Muscle of arm (tissue), 14 donors: ENCODE data around the gene OR2K2. TPM values are rescaled to one million over a fixed set of nuclear protein-coding genes. Genes with fewer than 3 reads are reported as not detected.
"Not testable (repeated sequence)": the region's sequence is repeated elsewhere in the genome, so short reads cannot be mapped to it uniquely, and the experiment has no call there.

ENCODE experiments used
- DNase-seq: peaks from one replicate; pipeline ENCODE4 v3.0.0-alpha.2; 2013
- long read RNA-seq, 11 donors: transcript quantifications; one replicate each; lab custom pipeline, GENCODE V29; 2026
- polyA plus RNA-seq, 12 donors: library from polyadenylated mRNA; unstranded; fragments of 120-200 nt; gene quantifications; one replicate each; pipeline ENCODE4 v1.2.1, GENCODE V29; 2013; ENCODE audit not compliant: insufficient read length in 12 of 12

The OR2K2 gene, protein sequence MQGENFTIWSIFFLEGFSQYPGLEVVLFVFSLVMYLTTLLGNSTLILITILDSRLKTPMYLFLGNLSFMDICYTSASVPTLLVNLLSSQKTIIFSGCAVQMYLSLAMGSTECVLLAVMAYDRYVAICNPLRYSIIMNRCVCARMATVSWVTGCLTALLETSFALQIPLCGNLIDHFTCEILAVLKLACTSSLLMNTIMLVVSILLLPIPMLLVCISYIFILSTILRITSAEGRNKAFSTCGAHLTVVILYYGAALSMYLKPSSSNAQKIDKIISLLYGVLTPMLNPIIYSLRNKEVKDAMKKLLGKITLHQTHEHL
- polyA plus RNA-seq: not detected
- long read RNA-seq, donor 1: 0 reads
- long read RNA-seq, donor 2: 0 reads
- long read RNA-seq, donor 3: 0 reads
- long read RNA-seq, donor 4: 0 reads
- long read RNA-seq, donor 5: 0 reads
- long read RNA-seq, donor 6: 0 reads
- long read RNA-seq, donor 7: 0 reads
- long read RNA-seq, donor 8: 0 reads
- long read RNA-seq, donor 9: 0 reads
- long read RNA-seq, donor 10: 0 reads
- long read RNA-seq, donor 11: 0 reads

DNA sequence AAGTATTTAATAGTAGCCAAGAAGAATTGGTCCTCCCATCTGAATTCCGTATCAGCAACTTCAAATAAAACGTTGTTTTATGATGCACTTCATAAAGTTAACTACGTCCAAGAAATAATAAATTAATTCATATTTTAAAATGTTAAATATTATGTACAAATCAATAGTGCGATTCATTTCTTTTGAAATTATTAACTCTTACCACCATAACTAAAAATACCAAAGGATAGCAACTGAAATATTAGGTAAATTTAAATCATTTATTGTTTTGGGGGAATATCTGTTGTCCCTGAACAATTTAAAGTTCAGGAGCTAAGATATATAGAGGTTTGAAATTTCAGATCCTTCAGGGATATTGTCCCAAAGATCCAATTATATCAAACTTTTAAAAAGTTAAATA lies at the start of gene OR2K2:
Gene OR2K2, minus strand, starts transcription at position 101 of the 400 bp plus-strand sequence. CDS start 1,791 bp downstream, outside the sequence.
- DNase-seq: no peak

DNA sequence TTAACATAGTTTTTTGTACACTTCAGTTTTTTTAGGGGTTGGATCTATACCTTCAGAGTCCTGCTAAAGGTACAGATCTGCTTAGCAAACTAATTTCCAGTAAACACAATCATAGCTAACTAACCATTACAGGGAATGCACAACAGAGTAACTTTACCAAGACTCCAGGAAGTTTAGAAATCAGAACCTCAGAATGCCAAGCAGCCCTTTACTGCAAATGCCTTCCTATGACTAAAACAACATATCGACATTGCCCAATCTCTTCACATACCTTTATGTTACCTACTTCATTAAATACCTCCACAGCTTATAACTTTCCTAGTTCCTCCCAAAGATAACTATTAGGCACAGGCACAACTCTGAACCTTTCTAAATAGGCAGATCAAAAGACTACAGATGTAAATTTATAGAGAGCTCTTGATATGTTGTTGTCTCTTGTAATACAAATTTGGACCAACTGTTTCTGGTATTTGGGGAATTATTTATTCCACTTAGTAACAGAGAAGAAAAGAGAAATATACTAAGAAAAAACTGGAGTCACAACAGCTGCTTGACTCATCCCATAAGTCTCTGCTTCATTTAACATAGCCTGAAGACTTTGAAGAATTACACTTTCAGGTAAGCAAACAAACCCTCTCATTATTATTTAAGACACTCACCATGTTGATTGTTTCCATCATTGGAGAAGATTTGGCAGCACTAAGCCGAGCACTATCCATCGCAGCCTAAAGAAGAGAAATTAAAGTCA lies 46.0 kb upstream of the OR2K2 start:
- no peak for DNase-seq

DNA sequence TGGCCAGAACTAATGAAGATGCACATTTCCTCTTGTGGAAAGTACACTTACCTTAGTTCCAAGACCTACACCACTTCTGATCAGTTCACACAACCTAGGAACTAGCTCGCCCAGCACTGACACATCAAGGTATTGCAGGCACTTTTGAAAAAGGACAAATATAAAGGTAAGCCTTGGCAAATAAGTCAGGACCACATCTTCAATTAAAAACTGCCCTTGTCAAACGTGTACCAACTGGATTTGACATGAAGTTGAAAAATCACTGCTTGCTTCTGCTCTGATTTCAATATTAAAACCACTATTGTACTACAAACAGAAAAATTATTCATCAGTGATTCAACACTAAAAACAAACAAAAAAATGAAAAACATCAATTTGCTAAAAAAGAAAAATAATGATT lies 45.0 kb upstream of the OR2K2 start:
- no peak for DNase-seq

DNA sequence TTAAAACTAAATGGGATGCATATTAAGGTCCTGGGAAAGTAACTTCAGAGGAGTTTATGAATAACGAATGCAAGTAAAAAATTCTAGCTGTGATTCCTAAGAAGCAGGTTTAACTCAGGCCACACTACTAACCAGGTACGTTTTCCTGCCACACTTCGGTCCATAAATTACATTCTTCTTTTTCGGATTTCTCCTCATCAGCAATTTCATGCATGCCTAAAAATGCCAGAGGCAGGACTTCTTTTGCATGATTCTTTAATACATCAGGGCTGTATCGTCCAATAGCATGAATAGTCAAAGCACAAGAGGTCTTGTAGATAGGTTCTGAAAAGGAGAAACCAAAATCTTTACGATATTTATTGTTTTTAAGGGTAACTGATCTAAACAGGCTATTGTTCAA lies 42.3 kb upstream of the OR2K2 start:
- no peak for DNase-seq

DNA sequence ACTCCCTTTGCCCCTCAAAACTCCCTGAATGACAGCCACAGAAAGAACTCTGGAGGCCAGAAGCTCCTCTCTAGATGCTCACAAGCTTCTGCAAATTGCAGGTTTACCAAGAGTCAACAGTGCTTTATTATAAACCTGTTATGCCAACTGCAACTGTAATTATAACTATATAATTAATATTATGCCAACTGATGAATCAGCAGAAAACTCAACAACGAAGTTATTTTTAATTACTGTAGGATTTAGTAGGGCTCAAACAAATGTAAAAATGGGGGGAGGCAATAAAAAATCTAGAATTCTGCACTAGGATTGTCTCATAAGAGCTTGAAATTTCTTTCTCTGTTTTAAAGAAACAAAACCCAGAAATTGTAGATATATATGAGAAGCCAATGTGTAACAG lies 37.0 kb upstream of the OR2K2 start:
- no peak for DNase-seq

DNA sequence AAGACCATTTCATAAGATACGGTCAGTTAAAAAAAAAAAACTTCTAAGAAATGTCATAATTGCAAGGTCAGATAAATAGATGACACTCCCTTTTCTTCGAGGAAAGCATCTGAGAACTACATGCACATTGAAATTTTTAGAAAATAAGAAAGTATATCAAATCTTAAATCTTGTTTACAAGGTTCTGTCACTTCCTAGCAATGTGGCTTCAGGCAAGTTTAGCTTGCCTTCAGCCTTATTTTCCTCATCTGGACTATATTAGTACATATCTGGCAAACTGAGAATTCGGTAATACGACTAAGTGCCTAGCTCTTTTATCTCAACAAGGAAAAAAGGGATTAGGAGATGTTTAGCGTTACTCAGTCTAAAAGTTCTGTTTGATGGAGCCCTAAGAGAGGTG lies 32.5 kb upstream of the OR2K2 start:
- no peak for DNase-seq

DNA sequence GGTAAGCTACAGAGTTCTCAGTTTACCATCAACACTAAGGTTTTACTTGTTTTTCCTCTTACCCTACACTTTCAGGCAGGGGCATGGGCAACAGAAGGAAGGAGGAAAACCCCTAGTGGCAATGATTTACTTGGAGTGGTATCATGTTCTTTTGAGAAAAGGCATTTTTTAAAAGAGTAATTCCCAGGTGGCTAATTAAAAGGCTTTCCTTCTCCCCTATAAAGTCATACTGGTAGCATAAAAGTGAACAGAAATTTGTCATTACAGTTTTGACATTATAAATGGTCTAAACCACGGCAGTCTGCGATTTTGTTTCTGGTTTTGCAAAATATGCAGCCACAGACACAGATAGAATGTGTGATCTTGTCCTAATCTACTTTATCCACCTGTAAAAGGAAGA lies 30.9 kb upstream of the OR2K2 start:
- no peak for DNase-seq

DNA sequence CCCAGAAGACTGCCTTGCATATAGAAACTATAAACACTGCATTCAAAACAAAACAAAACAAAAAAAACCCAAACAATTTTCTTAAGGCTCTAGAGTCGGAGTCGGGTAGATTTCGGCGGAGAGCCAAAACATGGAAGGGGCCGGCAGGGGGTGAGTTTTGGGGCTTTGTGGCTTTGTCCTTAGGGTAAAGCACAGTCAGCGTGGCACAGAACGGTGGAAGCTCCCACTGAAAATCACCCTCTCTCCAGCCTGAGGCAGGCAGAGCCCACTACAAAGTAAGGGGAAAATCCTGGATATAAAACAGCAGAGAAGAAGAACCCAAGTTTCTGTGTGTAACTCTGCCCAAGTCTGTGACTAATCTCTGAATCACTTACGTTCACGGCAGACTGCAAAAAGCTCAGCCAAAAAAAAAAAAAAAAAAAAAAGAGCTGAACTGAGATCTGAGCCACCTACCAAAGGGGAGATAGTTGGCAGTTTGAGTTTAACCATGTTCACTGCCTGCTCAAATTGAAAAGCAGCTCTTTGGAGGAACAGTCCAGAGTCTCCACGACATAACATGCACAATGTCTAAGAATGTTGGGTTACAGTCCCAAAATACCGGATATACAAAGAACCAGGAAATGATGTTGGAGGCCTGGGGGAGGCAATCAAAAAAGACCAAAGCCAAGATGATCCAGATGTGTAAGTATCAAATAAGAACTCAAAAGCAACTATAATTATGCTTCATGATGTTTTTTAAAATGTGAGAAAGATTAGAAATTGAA lies 26.6 kb upstream of the OR2K2 start:
- peak; percentile 26 for DNase-seq

DNA sequence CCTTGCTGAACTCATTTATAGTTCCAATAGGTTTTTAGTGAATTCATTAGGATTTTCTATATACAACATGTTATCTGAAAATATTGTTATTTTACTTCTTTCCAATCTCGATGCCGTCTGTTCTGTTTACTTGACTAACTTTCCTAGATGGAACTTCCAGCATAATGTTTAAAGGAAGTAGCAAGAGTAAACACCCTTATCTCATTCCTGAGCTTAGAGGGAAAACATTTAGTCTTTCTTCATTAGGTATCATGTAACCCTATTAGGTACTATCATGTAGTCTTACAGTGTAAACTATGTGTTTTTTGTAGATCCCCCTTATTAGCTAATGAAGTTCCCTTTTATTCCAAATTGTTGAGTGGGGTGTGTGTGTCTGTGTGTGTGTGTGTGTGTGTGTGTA lies 22.5 kb upstream of the OR2K2 start:
- DNase-seq: no peak

DNA sequence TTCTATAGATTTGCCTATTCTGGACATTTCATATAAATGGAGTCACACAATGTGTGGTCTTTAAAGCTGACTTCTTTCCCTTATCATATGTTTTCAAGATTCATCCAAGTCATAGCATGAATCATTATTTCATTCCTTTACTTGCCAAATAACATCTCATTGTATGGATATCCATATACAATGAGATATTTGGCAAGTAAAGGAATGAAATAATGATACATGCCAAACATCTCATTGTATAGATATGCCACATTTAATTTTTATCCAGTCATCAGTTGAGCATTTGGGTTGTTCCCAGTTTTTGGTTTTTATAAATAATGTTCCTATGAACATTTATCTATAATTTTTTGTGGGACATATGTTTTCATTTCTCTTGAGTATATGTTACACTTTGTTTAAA lies 20.5 kb upstream of the OR2K2 start:
- no peak for DNase-seq

DNA sequence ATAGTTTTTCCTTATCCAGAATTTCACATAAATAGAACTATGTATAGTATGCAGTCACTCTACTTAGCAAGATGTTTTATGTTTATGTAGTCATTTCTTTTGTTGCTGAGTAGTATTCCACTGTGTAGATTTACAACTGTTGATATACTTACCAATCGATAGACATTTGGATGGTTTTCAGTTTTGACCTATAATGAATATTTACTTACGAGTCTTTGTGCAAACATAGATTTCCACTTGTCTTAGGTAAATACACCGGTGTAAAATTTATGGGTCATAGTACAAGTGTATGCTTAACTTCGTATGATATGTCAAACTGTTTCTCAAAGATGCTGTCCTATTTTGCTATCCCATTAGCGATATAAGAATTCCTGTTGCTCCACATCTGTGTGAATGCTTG lies 19.7 kb upstream of the OR2K2 start:
- no peak for DNase-seq

DNA sequence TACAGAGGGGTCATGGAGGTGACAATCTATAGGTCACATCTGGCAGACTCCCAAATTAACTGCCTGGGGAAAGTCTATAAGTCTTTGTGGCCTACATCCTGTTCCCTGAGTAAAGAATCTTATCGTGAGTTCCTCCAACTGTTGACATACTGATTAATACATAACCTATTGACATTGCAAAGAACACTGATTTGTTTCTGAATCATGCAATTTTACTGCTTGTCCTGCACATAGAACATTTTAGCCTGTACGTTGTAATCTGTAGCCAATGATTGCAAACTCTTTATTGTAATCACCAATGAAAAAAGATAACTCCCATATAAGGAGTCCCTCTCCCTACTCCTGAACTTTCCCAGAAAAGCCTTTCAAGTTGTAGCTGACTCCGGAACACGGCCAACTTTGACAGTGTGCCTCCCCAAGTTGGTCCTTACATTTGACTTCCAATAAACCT lies 18.8 kb upstream of the OR2K2 start:
- no peak for DNase-seq

DNA sequence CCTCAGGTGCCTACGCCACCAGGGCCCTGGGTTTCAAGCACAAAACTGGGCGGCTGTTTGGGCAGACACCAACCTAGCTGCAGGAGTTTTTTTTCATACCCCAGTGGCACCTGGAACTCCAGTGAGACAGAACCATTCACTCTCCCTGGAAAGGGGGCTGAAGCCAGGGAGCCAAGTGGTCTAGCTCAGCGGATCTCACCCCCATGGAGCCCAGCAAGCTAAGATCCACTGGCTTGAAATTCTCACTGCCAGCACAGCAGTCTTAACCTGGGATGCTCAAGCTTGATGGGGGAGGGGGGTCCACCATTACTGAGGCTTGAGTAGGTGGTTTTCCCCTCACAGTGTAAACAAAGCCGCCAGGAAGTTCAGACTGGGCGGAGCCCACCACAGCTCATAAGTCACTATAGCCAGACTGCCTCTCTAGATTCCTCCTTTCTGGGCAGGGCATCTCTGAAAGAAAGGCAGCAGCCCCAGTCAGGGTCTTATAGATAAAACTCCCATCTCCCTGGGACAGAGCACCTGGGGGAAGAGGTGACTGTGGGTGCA lies 4.4 kb upstream of the OR2K2 start:
- not testable (repeated sequence) for DNase-seq

DNA sequence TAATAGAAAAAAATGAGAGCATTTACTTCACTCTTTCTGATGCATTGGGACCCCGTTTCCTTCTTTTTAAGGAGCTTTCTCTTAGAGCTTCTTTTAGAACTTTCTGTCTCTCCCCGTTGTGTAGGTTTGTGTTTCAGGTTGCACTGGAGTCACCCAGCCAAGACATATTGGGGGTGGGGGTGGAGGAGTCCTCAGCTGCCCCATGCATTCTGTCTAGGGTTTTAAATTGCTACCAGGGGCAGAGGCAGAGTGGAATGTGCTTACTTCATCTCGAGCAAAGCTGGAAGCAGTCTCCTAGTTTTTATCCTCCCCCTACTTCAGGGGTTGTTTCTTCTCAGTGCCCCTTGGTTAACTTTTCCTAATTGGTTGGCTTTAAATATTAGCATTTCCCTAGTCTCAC lies 9.4 kb downstream of the OR2K2 start:
- DNase-seq: no peak

DNA sequence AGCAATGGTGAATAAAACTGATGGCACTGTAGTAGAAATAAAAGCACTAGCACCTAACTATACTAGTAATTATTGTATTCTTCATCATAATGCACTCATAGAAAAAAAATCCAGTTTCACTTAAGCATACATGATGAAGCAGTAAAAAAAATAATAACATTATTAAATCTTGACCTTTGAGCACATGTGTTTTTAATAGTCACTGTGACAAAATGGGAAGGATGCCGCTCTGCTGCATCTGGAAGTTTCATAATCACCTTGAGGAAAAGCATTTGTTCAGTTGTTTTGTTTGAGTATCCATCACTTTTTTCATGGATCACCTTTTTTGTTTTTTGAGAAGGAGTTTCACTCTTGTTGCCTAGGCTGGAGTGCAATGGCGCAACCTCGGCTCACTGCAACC lies 13.2 kb downstream of the OR2K2 start:
- DNase-seq: no peak

DNA sequence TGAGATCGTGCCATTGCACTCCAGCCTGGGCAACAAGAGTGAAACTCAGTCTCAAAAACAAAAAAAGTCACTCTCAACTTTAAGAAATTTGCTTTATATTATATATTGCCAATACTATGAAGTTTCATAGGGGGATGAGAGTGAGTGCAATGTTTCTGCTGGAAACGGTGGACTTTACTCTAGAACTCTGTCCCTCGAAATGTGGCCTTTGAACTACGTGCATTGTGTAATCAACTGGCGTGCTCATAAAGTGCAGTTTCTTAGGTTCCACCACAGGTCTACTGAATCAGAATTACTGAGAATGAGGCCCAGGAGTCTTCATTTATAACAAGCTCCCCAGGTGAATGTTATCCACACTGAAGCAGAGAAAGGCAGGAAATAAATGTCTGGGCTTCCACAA lies 24.1 kb downstream of the OR2K2 start:
- no peak for DNase-seq

DNA sequence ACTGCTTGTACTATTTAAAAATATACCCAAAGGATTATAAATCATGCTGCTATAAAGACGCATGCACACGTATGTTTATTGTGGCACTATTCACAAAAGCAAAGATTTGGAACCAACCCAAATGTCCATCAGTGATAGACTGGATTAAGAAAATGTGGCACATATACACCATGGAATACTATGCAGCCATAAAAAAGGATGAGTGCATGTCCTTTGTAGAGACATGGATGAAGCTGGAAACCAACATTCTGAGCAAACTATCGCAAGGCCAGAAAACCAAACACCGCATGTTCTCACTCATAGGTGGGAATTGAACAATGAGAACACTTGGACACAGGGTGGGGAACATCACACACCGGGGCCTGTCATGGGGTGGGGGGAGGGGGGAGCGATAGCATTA lies 26.0 kb downstream of the OR2K2 start:
- not testable (repeated sequence) for DNase-seq

DNA sequence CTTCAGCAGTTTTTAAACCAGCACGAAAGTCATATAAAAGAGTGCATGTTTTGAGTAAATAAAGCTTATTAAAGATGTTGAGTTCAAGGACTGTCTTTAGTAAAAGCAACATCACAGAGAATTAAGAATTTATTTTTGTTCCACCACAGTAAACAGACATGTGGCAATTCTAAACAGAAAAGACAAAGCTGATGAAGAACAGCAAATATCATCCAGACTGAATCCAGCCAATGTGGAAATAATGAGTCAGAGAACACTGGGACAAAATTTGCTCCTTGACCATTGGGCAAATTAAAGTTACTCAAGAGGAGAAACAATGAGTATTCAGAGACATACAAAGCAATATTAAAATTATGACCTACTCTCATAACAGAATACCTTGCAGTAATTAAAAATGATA lies 28.8 kb downstream of the OR2K2 start:
- no peak for DNase-seq

DNA sequence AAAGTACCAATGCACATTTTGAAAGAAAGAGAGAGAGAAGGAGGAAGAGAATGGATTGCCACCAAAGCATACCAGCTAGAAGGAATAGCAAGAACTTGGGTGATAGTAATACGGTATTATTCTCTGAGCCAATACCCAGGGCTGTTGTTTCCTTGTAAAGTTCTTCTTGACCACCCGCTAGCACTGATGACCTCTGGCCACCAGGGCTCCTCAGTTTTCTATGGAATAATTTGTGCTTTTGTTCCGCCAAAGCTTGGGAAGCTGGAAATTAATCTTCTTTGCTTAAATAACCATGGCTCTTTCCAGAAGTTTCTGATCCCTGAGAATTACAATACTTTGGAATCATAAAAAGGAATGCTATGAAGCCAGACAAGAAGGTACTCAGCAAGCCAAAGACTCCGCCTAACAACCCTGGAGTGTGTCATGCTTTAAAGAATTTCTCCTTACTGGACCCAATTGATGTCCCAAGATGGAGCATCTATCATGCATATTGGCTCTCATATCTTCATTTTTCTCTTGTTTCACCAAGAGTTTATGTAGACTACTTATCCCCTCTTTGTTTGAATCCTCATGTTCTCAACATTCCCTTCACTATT lies 29.8 kb downstream of the OR2K2 start:
- DNase-seq: no peak

DNA sequence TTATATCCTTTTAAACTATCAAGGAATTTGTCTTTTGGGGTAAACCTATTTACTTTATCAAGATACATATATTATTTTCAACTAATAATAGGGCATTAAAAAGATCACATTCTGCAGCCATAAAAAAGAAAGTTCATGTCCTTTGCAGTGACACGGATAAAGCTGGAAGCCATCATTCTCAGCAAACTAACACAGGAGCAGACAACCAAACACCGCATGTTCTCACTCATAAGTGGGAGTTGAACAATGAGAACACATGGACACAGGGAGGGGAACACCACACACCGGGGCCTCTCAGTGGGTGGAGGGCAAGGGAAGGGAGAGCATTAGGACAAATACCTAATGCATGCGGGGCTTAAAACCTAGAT lies 30.4 kb downstream of the OR2K2 start:
- DNase-seq: not testable (repeated sequence)
